GM19025 (cell line): ENCODE data around the gene CHIA.
"Not testable (repeated sequence)": the region's sequence is repeated elsewhere in the genome, so short reads cannot be mapped to it uniquely, and the experiment has no call there.

Experiments used
- ATAC-seq: cut with Tn5 transposase; IDR thresholded peaks from one replicate; pipeline ENCODE4 v1.9.1; 2021; ENCODE audit warnings: mild to moderate bottlenecking, low read depth, moderate library complexity; ENCODE audit not compliant: unreplicated experiment

CHIA gene

GRCh38 chr1:111283838-111284237 is 6.8 kb upstream of the CHIA start:
- no peak for ATAC-seq

GRCh38 chr1:111285879-111286278 is 4.8 kb upstream of the CHIA start:
- no peak for ATAC-seq

GRCh38 chr1:111286912-111287311 is 3.7 kb upstream of the CHIA start:
- ATAC-seq: no peak

GRCh38 chr1:111289371-111289770 is 1.3 kb upstream of the CHIA start:
- ATAC-seq: no peak

- no peak for ATAC-seq
Observed at GRCh38 chr1:111290104-111290503, 547 bp upstream of the CHIA start.

- no peak for ATAC-seq
Observed at GRCh38 chr1:111294390-111294789, 3.7 kb downstream of the CHIA start.

- ATAC-seq: no peak
Observed at GRCh38 chr1:111302374-111302773, 11.7 kb downstream of the CHIA start.

- ATAC-seq: no peak
Observed at GRCh38 chr1:111309690-111310089, 19.0 kb downstream of the CHIA start.

GRCh38 chr1:111318523-111318922 is 27.9 kb downstream of the CHIA start:
- no peak for ATAC-seq

- no peak for ATAC-seq
Observed at GRCh38 chr1:111320066-111320879, 29.6 kb downstream of the CHIA start.

GRCh38 chr1:111323231-111323630 is 32.6 kb downstream of the CHIA start:
- ATAC-seq: no peak

GRCh38 chr1:111332190-111332589 is 41.5 kb downstream of the CHIA start:
- no peak for ATAC-seq

- no peak for ATAC-seq
Observed at GRCh38 chr1:111334169-111334568, 43.5 kb downstream of the CHIA start.

GRCh38 chr1:111335214-111335877 is 44.7 kb downstream of the CHIA start:
- ATAC-seq: not testable (repeated sequence)

GRCh38 chr1:111338849-111339248 is 48.2 kb downstream of the CHIA start:
- not testable (repeated sequence) for ATAC-seq

- no peak for ATAC-seq
Observed at GRCh38 chr1:111346089-111346885, 55.6 kb downstream of the CHIA start.

- no peak for ATAC-seq
Observed at GRCh38 chr1:111347026-111347425, 56.4 kb downstream of the CHIA start.

GRCh38 chr1:111351700-111352099 is 61.0 kb downstream of the CHIA start:
- ATAC-seq: no peak

- no peak for ATAC-seq
Observed at GRCh38 chr1:111354584-111354983, 63.9 kb downstream of the CHIA start.

- no peak for ATAC-seq
Observed at GRCh38 chr1:111358964-111359363, 68.3 kb downstream of the CHIA start.

- ATAC-seq: no peak
Observed at GRCh38 chr1:111359376-111359775, 68.7 kb downstream of the CHIA start.
